Measurements from ENCODE around the gene PPFIA2. TPM values are rescaled to one million over a fixed set of nuclear protein-coding genes. Genes with fewer than 3 reads are reported as not detected.

Gene PPFIA2
- total RNA-seq, 1 experiment from 2014 or later: 1.1 TPM

- POLR2A ChIA-PET: interaction anchor here (1.1 kb wide), 1 partner anchor 11 kb away, joined by 3 read pairs; no protein-coding TSS in a partner anchor
Observed at GRCh38 chr12:81400024-81400423, 359.1 kb downstream of the PPFIA2 start.

GRCh38 chr12:81395431-81395830, 363.7 kb downstream of the PPFIA2 start:
- H3K4me3 Mint-ChIP-seq: no peak overlapping the region
- POLR2A ChIA-PET: no interaction called here

More at GRCh38 chr12:81400024-81400423, 359.1 kb downstream of the PPFIA2 start:
- TF ChIP-seq CREB1 (CRISPR knock-in tag; IDR thresholded peaks at IDR 0.05) (no peak), ZNF396 (CRISPR knock-in tag; IDR thresholded peaks at IDR 0.05; ENCODE audit: borderline replicate concordance) (no peak)
- Mint-ChIP-seq H3K27me3 (ENCODE audit: low read depth) (no peaks in the 10 kb centered on the region), H3K36me3 (no peaks in the 10 kb centered on the region), H3K27ac (no peak overlapping the region), H3K4me3 (no peak overlapping the region), H3K9me3 (no peaks in the 10 kb centered on the region), H3K4me1 (0 out of 2 replicates have a peak, but pooled peaks cover 2% of the 10 kb centered on the region)
- ATAC-seq (no peak), DNase-seq (ENCODE audit: low spot score) (no peak)
- CTCF ChIA-PET: interaction anchor here (0.5 kb wide), 1 partner anchor 228 kb away, joined by 4 read pairs; no protein-coding TSS in a partner anchor

GRCh38 chr12:81389550-81390099, 369.5 kb downstream of the PPFIA2 start:
- Mint-ChIP-seq H3K36me3 (no peaks in the 10 kb centered on the region), H3K27me3 (ENCODE audit: low read depth) (no peaks in the 10 kb centered on the region), H3K4me3 (no peak overlapping the region), H3K9me3 (no peaks in the 10 kb centered on the region), H3K4me1 (no peaks in the 10 kb centered on the region), H3K27ac (no peak overlapping the region)
- POLR2A ChIA-PET: no interaction called here
- CTCF ChIA-PET: no interaction called here
- no peak for ATAC-seq
- no peak for TF ChIP-seq HMGA2 (CRISPR knock-in tag; IDR thresholded peaks at IDR 0.05)
- TF ChIP-seq NFYB (CRISPR knock-in tag; conservative IDR thresholded peaks at IDR 0.05; ENCODE audit: low read depth): no peak
- TF ChIP-seq HMGXB4 (CRISPR knock-in tag; IDR thresholded peaks at IDR 0.05): no peak
- no peak for TF ChIP-seq GABPB1 (CRISPR knock-in tag; IDR thresholded peaks at IDR 0.05)
- no peak for TF ChIP-seq ELF4 (CRISPR knock-in tag; IDR thresholded peaks at IDR 0.05; ENCODE audit: low read depth)
- no peak for TF ChIP-seq ZNF138 (CRISPR knock-in tag; conservative IDR thresholded peaks at IDR 0.05)
- no peak for TF ChIP-seq ZNF232 (CRISPR knock-in tag; IDR thresholded peaks at IDR 0.05)
- TF ChIP-seq GRHL2 (CRISPR knock-in tag; IDR thresholded peaks at IDR 0.05; ENCODE audit: insufficient replicate concordance, severe bottlenecking): no peak
- no peak for TF ChIP-seq E2F1 (CRISPR knock-in tag; IDR thresholded peaks at IDR 0.05)
- DNase-seq (ENCODE audit: low spot score): no peak

More at GRCh38 chr12:81395431-81395830, 363.7 kb downstream of the PPFIA2 start:
- Mint-ChIP-seq H3K9me3 (no peaks in the 10 kb centered on the region), H3K36me3 (no peaks in the 10 kb centered on the region), H3K4me1 (0 out of 2 replicates have a peak, but pooled peaks cover 2% of the 10 kb centered on the region), H3K27me3 (ENCODE audit: low read depth) (no peaks in the 10 kb centered on the region), H3K27ac (no peak overlapping the region)
- DNase-seq (ENCODE audit: low spot score) (no peak), ATAC-seq (no peak)
- CTCF ChIA-PET: no interaction called here
- TF ChIP-seq ZNF671 (CRISPR knock-in tag; IDR thresholded peaks at IDR 0.05) (no peak), FOXJ3 (CRISPR knock-in tag; IDR thresholded peaks at IDR 0.05; ENCODE audit: borderline replicate concordance) (no peak), E2F1 (CRISPR knock-in tag; IDR thresholded peaks at IDR 0.05) (no peak)

GRCh38 chr12:81386101-81386500, 373.0 kb downstream of the PPFIA2 start:
- no peaks in the 10 kb centered on the region for H3K9me3 Mint-ChIP-seq
- no peak for TF ChIP-seq TP53 (CRISPR knock-in tag; IDR thresholded peaks at IDR 0.05)
- TF ChIP-seq ZNF396 (CRISPR knock-in tag; IDR thresholded peaks at IDR 0.05; ENCODE audit: borderline replicate concordance): no peak
- TF ChIP-seq MXD4 (CRISPR knock-in tag; IDR thresholded peaks at IDR 0.05; ENCODE audit: borderline replicate concordance): no peak
- no peak for TF ChIP-seq CREB1 (CRISPR knock-in tag; IDR thresholded peaks at IDR 0.05)
- no peak for TF ChIP-seq HMGA2 (CRISPR knock-in tag; IDR thresholded peaks at IDR 0.05)
- TF ChIP-seq TEAD1 (CRISPR knock-in tag; IDR thresholded peaks at IDR 0.05): no peak
- no peak for TF ChIP-seq PREB (CRISPR knock-in tag; IDR thresholded peaks at IDR 0.05; ENCODE audit: borderline replicate concordance)
- no peak for TF ChIP-seq PRDM15 (CRISPR knock-in tag; IDR thresholded peaks at IDR 0.05)

More at GRCh38 chr12:81386101-81386500, 373.0 kb downstream of the PPFIA2 start:
- Mint-ChIP-seq H3K36me3 (no peaks in the 10 kb centered on the region), H3K4me3 (no peak overlapping the region), H3K4me1 (no peaks in the 10 kb centered on the region), H3K27ac (no peak overlapping the region), H3K27me3 (ENCODE audit: low read depth) (no peaks in the 10 kb centered on the region)
- CTCF ChIA-PET: no interaction called here
- no peak for DNase-seq (ENCODE audit: low spot score)
- ATAC-seq: no peak
- POLR2A ChIA-PET: no interaction called here

All from WTC11 (cell line).